Measurements from ENCODE around the gene ADARB2. TPM values are rescaled to one million over a fixed set of nuclear protein-coding genes. Genes with fewer than 3 reads are reported as not detected.

ADARB2 gene
- total RNA-seq, 4 donors from 2014 or later, result 8.4 to 23.2 (median 19.6) TPM

- WGBS, 2 donors, result 90% methylated on average over 16 of the region's 16 CpGs
- no peak overlapping the region for H3K27ac ChIP-seq
- H3K4me3 ChIP-seq, result no peak overlapping the region
- no peaks in the 10 kb centered on the region for H3K27me3 ChIP-seq
- DNase-seq (ENCODE audit: low spot score in 2 of 2), result no peak
- no peaks in the 10 kb centered on the region for H3K36me3 ChIP-seq
- H3K4me1 ChIP-seq, result no peaks in the 10 kb centered on the region
- peaks cover 0 to 6% (median 0%) of the 10 kb centered on the region in 4 donors for H3K9me3 ChIP-seq
- TF ChIP-seq CTCF (IDR thresholded peaks at IDR 0.05) (no peak), POLR2A (IDR thresholded peaks at IDR 0.05) (no peak), EP300 (IDR thresholded peaks at IDR 0.05) (no peak)
Observed at GRCh38 chr10:1508096-1508495, 229.2 kb downstream of the ADARB2 start.

- no peaks in the 10 kb centered on the region for H3K27me3 ChIP-seq
- H3K4me1 ChIP-seq, result no peaks in the 10 kb centered on the region
- no peaks in the 10 kb centered on the region for H3K36me3 ChIP-seq
- TF ChIP-seq POLR2A (IDR thresholded peaks at IDR 0.05) (no peak), EP300 (IDR thresholded peaks at IDR 0.05) (no peak), CTCF (IDR thresholded peaks at IDR 0.05) (no peak)
- no peak for DNase-seq (ENCODE audit: low spot score in 2 of 2)
- no peak overlapping the region for H3K4me3 ChIP-seq
- H3K9me3 ChIP-seq, result peaks cover 0 to 6% (median 0%) of the 10 kb centered on the region in 4 donors
- 86 to 91% methylated on average over 15 of the region's 15 CpGs for WGBS, 2 donors
- no peak overlapping the region for H3K27ac ChIP-seq
Observed at GRCh38 chr10:1507436-1507835, 229.9 kb downstream of the ADARB2 start.

- no peak for TF ChIP-seq CTCF (IDR thresholded peaks at IDR 0.05)
- no peak for TF ChIP-seq EP300 (IDR thresholded peaks at IDR 0.05)
- no peak for TF ChIP-seq POLR2A (IDR thresholded peaks at IDR 0.05)
Observed at GRCh38 chr10:1504940-1505339, 232.4 kb downstream of the ADARB2 start.

GRCh38 chr10:1504286-1504685, 233.0 kb downstream of the ADARB2 start:
- Histone ChIP-seq H3K4me3 (no peak overlapping the region), H3K4me1 (no peaks in the 10 kb centered on the region), H3K27me3 (no peaks in the 10 kb centered on the region), H3K9me3 (peaks cover 0 to 6% (median 0%) of the 10 kb centered on the region in 4 donors), H3K27ac (no peak overlapping the region), H3K36me3 (no peaks in the 10 kb centered on the region)
- no peak for TF ChIP-seq CTCF (IDR thresholded peaks at IDR 0.05)
- TF ChIP-seq POLR2A (IDR thresholded peaks at IDR 0.05), result no peak
- no peak for TF ChIP-seq EP300 (IDR thresholded peaks at IDR 0.05)
- no peak for DNase-seq (ENCODE audit: low spot score in 2 of 2)
- WGBS, 2 donors, result 86 to 87% methylated on average over 15 of the region's 15 CpGs

More at GRCh38 chr10:1504940-1505339, 232.4 kb downstream of the ADARB2 start:
- Histone ChIP-seq H3K4me1 (no peaks in the 10 kb centered on the region), H3K4me3 (no peak overlapping the region), H3K36me3 (no peaks in the 10 kb centered on the region), H3K27ac (no peak overlapping the region), H3K9me3 (peaks cover 0 to 6% (median 0%) of the 10 kb centered on the region in 4 donors), H3K27me3 (no peaks in the 10 kb centered on the region)
- no peak for DNase-seq (ENCODE audit: low spot score in 2 of 2)
- 92 to 96% methylated on average over 8 of the region's 8 CpGs for WGBS, 2 donors

- H3K36me3 ChIP-seq, result no peaks in the 10 kb centered on the region
- no peaks in the 10 kb centered on the region for H3K4me1 ChIP-seq
- WGBS, 2 donors, result 69 to 70% methylated on average over 5 of the region's 5 CpGs
- DNase-seq (ENCODE audit: low spot score in 2 of 2), result no peak
- peaks cover 0 to 4% (median 0%) of the 10 kb centered on the region in 4 donors for H3K9me3 ChIP-seq
- H3K27me3 ChIP-seq, result no peaks in the 10 kb centered on the region
- no peak overlapping the region for H3K27ac ChIP-seq
- TF ChIP-seq CTCF (IDR thresholded peaks at IDR 0.05), result no peak
- TF ChIP-seq EP300 (IDR thresholded peaks at IDR 0.05), result no peak
- no peak for TF ChIP-seq POLR2A (IDR thresholded peaks at IDR 0.05)
- no peak overlapping the region for H3K4me3 ChIP-seq
Observed at GRCh38 chr10:1502451-1502850, 234.9 kb downstream of the ADARB2 start.
